ENCODE results near the gene BICDL1.
A peak's percentile ranks its signal among the peaks of the same experiment; 100 is the strongest.
"Not testable (repeated sequence)": the region's sequence is repeated elsewhere in the genome, so short reads cannot be mapped to it uniquely, and the experiment has no call there.

BICDL1 gene, protein sequence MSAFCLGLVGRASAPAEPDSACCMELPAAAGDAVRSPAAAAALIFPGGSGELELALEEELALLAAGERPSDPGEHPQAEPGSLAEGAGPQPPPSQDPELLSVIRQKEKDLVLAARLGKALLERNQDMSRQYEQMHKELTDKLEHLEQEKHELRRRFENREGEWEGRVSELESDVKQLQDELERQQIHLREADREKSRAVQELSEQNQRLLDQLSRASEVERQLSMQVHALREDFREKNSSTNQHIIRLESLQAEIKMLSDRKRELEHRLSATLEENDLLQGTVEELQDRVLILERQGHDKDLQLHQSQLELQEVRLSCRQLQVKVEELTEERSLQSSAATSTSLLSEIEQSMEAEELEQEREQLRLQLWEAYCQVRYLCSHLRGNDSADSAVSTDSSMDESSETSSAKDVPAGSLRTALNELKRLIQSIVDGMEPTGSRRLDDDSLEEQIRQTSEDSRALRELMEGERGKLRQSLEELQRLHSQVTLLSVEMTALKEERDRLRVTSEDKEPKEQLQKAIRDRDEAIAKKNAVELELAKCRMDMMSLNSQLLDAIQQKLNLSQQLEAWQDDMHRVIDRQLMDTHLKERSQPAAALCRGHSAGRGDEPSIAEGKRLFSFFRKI

DNA sequence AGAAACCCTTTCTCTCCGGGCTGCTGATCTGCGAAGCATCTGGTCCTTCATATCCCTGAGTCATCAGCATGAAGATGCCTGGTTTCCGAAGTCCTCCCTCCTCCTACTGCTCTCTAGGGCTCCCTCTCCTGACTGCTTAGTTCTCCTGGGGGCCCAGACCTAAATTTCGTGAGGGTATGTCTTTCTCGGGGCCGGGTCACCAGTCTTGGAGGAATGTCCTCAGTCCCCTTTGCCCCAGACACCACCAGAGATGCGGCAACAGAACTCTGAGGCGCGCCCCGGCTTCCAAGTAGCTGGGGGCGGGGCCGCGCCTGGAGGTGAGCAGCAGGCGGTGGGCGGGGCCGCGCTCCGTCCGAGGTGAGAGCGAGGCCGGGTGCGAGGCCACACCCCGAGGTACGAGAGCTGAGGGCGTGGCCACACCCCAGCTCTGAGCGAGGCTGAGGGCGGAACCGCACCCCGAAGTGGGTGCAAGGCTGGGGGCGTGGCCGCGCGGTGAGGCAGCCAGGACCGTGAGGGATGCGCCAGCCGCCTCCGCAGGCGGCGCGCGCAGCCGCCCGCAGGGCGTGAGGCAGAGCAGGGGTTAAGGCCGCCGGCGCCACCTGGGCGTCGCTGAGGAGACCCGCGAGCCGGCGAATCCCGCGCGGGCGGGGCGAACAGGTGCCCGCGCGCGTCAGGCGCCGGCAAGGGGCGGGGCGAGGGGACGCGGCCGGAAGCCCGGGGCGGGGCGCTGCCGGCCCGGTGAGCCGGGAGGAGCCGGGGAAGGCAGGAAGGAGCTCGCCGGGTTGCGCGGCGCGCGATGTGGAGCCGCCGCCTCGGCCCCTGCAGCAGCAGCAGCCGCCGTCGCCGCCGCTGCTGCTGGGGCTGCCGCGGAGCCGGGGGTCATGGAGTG, at the start of gene BICDL1:
Gene BICDL1, plus strand, starts transcription at position 765 of the 889 bp plus-strand sequence. CDS start 633 bp downstream, outside the sequence.
- DNase-seq: peak in 1 of 2 donors; percentile 38

DNA sequence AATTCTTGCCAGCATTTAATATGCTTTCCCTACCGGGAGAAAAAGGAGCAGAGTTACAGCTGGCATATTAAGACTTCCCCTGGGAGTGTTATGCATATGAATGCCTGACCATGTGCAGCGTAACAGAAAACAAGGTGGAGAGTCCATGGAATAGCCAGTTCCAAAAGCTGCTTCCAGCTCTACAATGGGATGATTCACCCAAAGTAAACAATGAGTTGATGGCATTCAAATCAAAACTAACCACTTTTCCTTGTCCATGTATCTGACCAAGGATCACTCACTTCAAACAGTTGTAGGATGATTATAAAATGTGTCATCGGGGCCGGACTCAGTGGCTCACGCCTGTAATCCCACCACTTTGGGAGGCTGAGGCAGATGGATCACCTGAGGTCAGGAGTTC, 48.1 kb upstream of the BICDL1 start:
- DNase-seq: no peak

DNA sequence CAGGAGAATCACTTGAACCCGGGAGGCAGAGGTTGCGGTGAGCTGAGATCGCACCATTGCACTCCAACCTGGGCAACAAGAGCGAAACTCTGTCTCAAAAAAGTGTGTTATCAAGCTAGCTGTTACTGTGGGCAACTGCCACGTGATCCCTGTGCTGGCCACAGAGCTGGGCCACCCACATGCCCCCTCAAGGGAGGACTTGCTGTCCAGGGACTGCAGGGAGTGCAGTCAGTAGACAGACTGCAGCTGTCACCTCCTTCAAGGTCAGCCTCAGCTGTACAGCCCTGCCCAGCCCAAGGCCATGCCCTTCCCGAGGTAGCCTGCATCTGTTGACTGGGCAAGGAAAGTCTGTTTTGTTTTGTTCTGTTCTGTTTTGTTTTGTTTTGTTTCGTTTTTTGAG, 46.6 kb upstream of the BICDL1 start:
- no peak for DNase-seq

GRCh38 chr12:119946213-119946612, 42.8 kb upstream of the BICDL1 start:
- no peak for DNase-seq

GRCh38 chr12:119949145-119949544, 39.9 kb upstream of the BICDL1 start:
- DNase-seq: no peak

DNA sequence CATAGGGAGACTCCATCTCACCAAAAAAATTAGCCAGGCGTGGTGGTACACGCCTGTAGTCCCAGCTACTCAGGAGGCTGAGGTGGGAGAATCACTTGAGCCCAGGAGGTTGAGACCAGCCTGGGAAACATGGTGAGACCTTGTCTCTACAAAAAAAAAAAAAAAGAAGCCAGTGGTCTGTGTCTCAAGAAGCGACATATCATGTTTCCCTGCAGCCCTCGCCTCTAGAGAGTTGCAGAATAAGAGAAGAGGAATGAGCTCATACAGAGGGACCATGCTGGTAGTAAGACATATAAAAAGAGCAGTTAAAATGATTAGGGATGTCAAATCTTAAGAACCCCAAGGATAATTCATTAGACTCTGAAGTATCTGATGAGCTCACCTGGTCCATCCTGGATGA, 39.4 kb upstream of the BICDL1 start:
- DNase-seq: no peak

- DNase-seq: no peak
These were observed 33.0 kb upstream of the BICDL1 start for GRCh38 chr12:119956047-119956446.

GRCh38 chr12:119957135-119957534, 31.9 kb upstream of the BICDL1 start:
- no peak for DNase-seq

- DNase-seq: no peak
These were observed 29.6 kb upstream of the BICDL1 start for GRCh38 chr12:119959435-119959834.

DNA sequence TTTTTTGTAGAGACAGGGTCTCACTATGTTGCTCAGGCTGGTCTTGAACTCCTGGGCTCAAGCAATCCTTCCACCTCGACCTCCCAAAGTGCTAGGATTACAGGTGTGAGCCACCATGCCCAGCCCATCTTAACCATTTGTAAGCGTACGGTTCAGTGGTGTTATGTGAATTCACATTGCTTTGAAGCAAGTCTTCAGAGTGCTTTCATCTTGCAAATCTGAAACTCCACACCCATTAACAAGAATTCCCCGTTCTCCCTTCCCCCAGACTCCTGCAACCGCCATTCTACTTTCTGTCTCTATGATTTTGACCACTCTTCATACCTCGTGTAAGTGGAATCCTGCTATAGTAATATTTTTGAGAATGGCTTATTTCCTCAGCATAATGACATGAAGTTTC, 24.9 kb upstream of the BICDL1 start:
- no peak for DNase-seq

DNA sequence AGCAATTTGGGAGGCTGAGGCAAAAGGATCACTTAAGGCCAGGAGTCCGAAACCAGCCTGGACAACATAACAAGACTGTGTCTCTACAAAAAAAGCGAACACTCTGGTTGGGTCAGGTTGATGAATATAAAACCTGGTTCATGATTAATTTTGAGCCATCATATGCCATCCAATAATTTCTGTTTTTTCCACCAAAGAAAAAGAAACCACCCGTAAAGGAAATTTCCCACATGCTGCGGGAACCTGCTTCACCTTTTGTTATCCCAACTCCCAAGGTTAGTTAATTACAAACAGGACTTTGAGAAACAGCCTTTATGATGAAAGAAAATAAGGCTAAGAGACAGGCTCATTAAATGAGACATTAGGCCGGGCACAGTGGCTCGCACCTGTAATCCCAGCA, 24.1 kb upstream of the BICDL1 start:
- no peak for DNase-seq

DNA sequence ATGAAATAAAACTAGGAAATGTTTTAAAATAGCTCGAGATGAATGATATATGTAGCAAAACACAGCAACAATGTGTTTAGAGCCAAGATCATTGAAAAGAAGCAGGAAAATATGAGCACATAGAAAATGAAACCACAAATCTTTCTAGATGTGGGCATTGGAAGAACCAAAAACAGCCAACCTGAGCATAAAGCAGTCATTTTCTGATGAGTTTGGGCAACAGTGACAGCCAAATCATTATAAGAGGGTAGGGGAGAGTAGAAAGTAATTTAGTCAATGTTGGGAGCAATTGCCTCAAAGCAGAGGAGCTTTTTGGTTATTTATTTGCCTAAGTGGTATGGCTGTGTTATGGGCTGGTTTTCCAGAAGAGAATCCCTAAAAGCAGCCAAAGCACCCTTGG, 8.8 kb upstream of the BICDL1 start:
- DNase-seq: no peak

DNA sequence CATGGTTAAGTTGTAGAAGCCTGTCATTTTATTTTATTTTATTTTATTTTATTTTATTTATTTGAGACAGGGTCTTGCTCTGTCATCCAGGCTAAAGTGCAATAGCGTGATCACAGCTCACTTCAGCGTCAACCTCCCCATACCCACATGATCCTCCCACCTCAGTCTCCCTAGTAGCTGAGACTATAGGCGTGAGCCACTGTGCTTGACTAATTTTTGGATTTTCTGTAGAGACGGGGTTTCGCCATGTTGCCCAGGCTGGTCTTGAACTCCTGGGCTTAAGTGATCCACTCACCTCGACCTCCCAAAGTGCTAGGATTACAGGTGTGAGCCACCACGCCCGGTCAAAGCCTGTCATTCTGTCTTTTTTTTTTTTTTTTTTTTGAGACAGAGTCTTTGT, 8.3 kb upstream of the BICDL1 start:
- not testable (repeated sequence) for DNase-seq

DNA sequence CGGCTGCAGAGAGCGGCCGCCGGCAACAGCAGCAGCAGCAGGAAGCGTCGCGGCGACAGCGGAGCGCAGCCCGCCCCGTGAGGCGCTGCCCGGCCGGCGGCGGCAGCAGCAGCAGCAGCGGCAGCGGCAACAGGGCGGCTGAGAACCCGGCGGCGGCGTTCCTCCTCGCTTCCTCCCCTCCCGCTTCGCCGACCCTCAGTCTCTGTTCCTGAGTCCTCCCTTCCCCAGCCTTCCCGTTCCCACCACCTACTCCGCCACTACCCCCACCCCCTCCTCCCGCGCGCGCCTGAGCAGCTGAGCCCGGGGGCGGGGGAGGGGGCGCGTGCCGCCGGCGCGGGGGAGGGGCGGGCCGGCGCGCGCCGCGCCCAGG, 310 bp downstream of the BICDL1 start:
- no peak for DNase-seq

- peak in 1 of 2 donors; percentile 7 for DNase-seq
These were observed 820 bp downstream of the BICDL1 start for GRCh38 chr12:119989731-119990381.

DNA sequence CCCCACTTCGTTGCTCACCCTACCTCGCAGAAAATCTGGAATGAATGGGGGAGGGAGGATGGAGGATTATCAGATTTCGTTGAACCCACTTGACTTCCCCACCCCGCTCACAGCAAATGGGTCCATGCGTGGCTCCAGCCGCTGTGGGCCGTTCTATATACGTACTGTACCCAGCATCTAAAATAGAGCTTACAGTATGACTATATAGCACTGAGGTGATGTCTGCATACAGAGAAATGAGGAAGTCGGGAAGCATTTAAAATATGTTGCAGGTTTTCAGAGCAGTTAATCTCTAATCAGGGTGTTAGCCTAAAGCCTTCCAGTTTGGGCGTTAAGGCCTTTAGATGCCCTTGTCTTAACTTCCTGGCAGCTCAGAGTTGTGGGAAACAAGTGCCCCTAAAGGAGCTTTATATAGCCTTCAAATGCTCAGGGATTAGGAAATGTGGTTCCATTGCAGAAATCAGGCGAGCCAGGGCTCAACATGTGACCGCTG, 1.4 kb downstream of the BICDL1 start:
- no peak for DNase-seq

GRCh38 chr12:119992129-119992705, 3.2 kb downstream of the BICDL1 start:
- DNase-seq: no peak

DNA sequence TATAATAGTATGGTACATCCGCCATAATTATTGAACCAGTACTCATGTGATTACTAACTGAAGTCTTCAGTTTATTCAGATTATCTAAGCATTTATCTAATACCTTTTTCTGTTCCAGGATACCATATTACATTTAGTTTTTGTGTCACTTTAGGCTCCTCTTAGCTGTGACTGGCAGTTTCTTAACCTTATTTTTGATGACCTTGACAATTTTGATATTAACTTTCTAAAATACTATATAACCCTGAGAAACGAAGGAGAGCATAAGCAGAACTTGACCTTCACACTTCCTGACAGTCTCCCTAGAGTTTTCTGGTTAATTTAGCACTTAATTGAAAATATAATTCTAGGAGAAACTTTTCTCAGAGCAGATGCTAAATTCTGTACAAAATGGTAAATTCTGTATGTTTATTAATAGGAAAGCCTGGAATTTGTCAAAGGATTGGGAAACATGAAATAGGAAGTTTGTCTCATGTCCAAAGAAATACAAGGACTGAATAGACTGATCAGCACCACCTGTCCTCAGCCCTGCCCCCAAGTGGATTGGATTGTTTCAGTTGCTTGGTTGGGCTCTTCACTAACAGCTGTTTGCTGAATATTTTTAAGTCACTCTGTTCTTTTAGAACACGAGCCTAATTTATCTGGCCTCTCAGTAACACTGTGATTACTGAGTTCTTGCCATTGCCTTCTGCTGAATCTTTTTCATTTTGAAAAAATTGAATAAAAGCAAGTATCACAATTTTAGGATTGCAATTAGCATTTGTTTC, 6.0 kb downstream of the BICDL1 start:
- DNase-seq: no peak

DNA sequence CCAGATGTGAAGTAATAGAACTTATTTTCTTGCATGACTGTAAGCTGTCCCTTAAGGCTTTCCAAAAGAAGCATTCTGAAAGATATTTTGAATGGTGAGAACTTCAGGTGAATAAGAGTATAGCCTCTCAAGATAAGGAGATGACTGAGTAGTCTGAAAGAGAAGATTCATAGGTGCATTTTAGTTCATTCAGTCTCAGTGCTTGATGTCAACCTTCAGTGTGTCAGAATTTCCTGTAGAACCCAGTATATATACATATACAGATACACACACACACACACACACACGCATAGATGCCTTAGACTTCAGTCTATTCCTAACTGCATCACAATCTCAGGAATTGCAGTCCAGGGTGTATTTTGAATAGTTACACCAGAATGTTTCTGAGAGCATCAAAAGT, 7.4 kb downstream of the BICDL1 start:
- no peak for DNase-seq

- DNase-seq: no peak
These were observed 9.6 kb downstream of the BICDL1 start for GRCh38 chr12:119998471-119999245.

GRCh38 chr12:120000556-120000955, 11.5 kb downstream of the BICDL1 start:
- DNase-seq: no peak
